ENCODE data around the gene GDPD4.

The GDPD4 gene

DNA sequence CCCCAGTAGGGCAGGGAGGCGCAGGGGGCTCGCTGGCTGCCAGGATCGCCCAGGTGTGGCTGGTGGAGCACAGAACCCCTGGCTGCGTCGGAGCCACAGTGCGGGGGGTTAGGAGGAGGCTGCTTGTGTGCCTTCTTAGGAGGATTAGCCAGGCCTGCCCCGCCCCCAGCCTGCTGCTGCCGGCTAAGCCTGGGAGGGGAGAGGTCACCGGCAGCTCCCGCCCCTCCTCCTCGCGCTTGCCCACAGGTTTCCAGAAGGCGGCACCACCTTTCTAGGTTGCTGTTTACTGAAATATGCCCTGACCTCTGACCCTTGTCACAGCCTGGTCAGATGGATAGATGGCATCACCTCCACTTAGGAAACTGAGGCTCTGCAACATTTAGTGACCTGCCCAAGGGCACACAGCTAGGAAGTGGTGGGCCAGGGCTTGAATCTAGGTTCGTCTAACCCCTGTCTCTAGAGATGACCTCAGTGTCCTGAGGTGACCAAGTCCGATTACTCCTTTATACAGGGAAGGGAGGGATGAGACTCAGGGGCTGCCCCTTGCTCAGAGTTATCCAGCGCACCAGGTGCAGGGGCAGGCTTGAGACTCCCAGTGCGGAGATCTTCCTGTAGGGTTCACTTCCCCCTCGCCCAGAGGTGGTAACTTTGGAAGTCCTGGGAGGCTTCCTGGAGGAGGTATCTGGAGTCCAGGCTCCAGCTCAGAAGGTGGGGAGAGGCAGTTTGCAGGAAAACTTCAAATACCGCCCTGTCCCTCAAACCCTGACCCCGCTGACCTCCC lies 129.4 kb downstream of the GDPD4 start:
- no peak for DNase-seq

- DNase-seq, result no peak
Measured at GRCh38 chr11:77171254-77171653, 130.2 kb downstream of the GDPD4 start.

DNA sequence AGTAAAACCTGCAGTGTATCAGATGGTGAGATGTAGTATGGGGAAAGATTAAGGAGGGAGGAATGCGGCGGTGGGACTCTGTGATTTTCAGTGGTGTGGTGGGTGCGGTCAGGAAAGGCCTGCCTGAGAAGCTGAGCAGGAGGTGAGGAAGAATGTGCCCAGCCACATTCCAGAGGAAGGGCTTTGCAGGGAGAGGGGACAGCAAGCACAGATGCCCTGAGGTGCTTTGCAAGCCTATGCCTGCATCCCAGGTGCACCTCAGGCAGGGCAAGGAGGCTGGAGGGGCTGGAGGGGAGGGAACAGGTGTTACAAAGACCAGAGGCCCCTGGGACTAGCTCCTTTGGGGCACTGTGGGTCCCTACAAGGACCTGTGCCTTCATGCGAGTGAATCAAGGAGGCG lies 131.4 kb downstream of the GDPD4 start:
- DNase-seq, result no peak

DNA sequence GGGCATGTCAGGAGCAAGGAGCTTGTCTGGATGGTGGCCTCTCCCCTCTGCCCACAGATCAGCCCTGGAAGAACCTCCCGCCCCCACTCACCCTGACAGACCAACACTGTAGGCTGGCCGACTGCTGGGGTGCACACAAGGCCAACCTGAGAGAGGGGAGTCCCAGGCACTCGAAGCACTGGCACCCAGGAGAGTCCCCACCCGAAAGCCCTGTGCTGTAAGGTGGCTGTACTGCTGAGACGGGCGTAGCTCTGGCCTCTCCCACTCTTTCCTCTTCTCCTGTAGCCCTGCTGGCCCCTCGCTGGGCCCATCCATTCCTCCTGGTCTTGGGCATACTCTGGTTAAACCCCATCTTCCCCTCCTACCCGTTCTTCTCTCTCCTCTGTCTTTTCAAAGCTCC lies 133.7 kb downstream of the GDPD4 start:
- no peak for DNase-seq

- no peak for DNase-seq
Measured at GRCh38 chr11:77167111-77167626, 134.3 kb downstream of the GDPD4 start.

All from activated CD4-positive, CD25-positive, alpha-beta regulatory T cell (primary cell).